K562 (cell line): Measurements from ENCODE around the gene DNAJC1. TPM values are rescaled to one million over a fixed set of nuclear protein-coding genes. Genes with fewer than 3 reads are reported as not detected.

Source experiments
- ATAC-seq: fragments of 200-7000 bp; cut with Tn5 transposase; 3 replicates; pipeline ENCODE4 v1.9.1; 2020; ENCODE audit warnings: moderate library complexity
- BruUV-seq: library from RNA; stranded (reverse); fragments of 400-500 nt; replicated peaks from 2 replicates; lab custom pipeline; 2021; lab: Mats Ljungman, UMichigan
- CTCF ChIA-PET: fragments of 300-600 bp; formaldehyde crosslinking; extraction: SDS; loops from one replicate; lab custom pipeline; 2021; ENCODE audit warnings: low intra/inter-chr PET ratio; lab: Yijun Ruan, JAX
- POLR2A ChIA-PET: fragments of 300-600, 350-650 bp; sonication (Branson Sonifier 250); formaldehyde crosslinking; extraction: SDS; loops from one replicate; lab custom pipeline; 2021; ENCODE audit warnings: antibody characterized with exemption, inconsistent platforms; lab: Yijun Ruan, JAX
- DNase-seq, 4 experiments: peaks; one replicate each; pipeline versions ENCODE4 v3.0.0 to v3.0.0-alpha.2; 2011 to 2018; ENCODE audit warnings: low spot score in 3 of 4, mixed read lengths in 3 of 4; ENCODE audit errors: extremely low read depth in 1 of 4
- FAIRE-seq: peaks from 2 replicates; lab custom pipeline; 2011; peaks lifted over from hg19 to GRCh38; lab: Jason Lieb, UNC
- H2AFZ ChIP-seq: 2 replicates; pipeline ENCODE4 v1.6.0; 2011; ENCODE audit warnings: low read depth, low read length, control low read depth, inconsistent platforms
- H3K27ac ChIP-seq: fragments of 200-600 bp; 3 replicates; pipeline ENCODE4 v1.8.0; 2011; ENCODE audit warnings: low read depth, mild to moderate bottlenecking, control low read depth, inconsistent platforms, low read length, moderate library complexity, mixed read lengths; ENCODE audit errors: extremely low read depth
- H3K27me3 ChIP-seq, 2 experiments: fragments of 300-600 bp in 1 of 2; 2 replicates in 1 of 2; 3 replicates in 1 of 2; pipeline versions ENCODE4 v1.6.0 to v1.8.0; 2011; ENCODE audit warnings: inconsistent platforms in 2 of 2, low read length in 2 of 2, mild to moderate bottlenecking in 1 of 2, mixed read lengths in 1 of 2, moderate library complexity in 1 of 2; ENCODE audit not compliant: control insufficient read depth in 2 of 2, insufficient read depth in 2 of 2
- H3K36me3 ChIP-seq: fragments of 300-600 bp; 3 replicates; pipeline ENCODE4 v1.8.0; 2011; ENCODE audit warnings: mild to moderate bottlenecking, low read length, inconsistent platforms; ENCODE audit not compliant: control insufficient read depth, insufficient read depth
- H3K4me1 ChIP-seq, 2 experiments: fragments of 200-600 bp in 1 of 2; replicated peaks in 1 of 2; 2 replicates in 1 of 2; 3 replicates in 1 of 2; pipeline versions ENCODE4 v1.5.1 to v1.8.0; 2011; ENCODE audit warnings: inconsistent platforms in 2 of 2, low read length in 2 of 2, mild to moderate bottlenecking in 1 of 2, mixed read lengths in 1 of 2, moderate library complexity in 1 of 2; ENCODE audit not compliant: control insufficient read depth in 2 of 2, insufficient read depth in 2 of 2
- H3K4me2 ChIP-seq: 2 replicates; pipeline ENCODE4 v1.6.1; 2011; ENCODE audit warnings: low read length, control low read depth, inconsistent platforms, mixed read lengths; ENCODE audit not compliant: insufficient read depth
- H3K4me3 ChIP-seq: fragments of 200-600 bp; sonication (generic), shearing (Covaris generic); 2 replicates; pipeline ENCODE4 v1.5.1; 2016; ENCODE audit warnings: control low read depth, inconsistent platforms
- H3K79me2 ChIP-seq: fragments of 200-600 bp; 3 replicates; pipeline ENCODE4 v1.8.0; 2011; ENCODE audit warnings: low read length, inconsistent platforms; ENCODE audit not compliant: control insufficient read depth, insufficient read depth
- H3K9ac ChIP-seq, 2 experiments: 2 replicates each; pipeline versions ENCODE4 v1.6.0 to v1.6.1; 2011; ENCODE audit warnings: low read depth in 2 of 2, low read length in 2 of 2, control low read depth in 1 of 2, inconsistent platforms in 1 of 2, mild to moderate bottlenecking in 1 of 2, mixed read lengths in 1 of 2; ENCODE audit not compliant: insufficient read depth in 1 of 2
- H3K9me1 ChIP-seq: one replicate; pipeline ENCODE4 v1.6.0; 2011; ENCODE audit warnings: inconsistent platforms, mild to moderate bottlenecking, low read length, moderate library complexity; ENCODE audit not compliant: control insufficient read depth, insufficient read depth
- H3K9me3 ChIP-seq: replicated peaks from 2 replicates; pipeline ENCODE4 v1.5.1; 2011; ENCODE audit warnings: low read depth, low read length, inconsistent platforms; ENCODE audit not compliant: control insufficient read depth, insufficient read depth
- H4K20me1 ChIP-seq: replicated peaks from 2 replicates; pipeline ENCODE4 v1.6.1; 2011; ENCODE audit warnings: low read length, inconsistent platforms, mixed read lengths; ENCODE audit not compliant: control insufficient read depth, insufficient read depth
- ATF1 ChIP-seq, 2 experiments: fragments of 450-650 bp in 1 of 2; IDR thresholded peaks; 2 replicates each; pipeline ENCODE4 v1.6.1; 2016; ENCODE audit warnings: missing compliant biosample characterization in 1 of 2, missing genetic modification characterization in 1 of 2
- C11orf30 ChIP-seq: fragments of 450-650 bp; IDR thresholded peaks from 2 replicates; pipeline ENCODE4 v1.6.1; 2016; ENCODE audit warnings: low read depth, mild to moderate bottlenecking
- CBX3 ChIP-seq, 2 experiments: IDR thresholded peaks; 1 replicate in 1 of 2; 2 replicates in 1 of 2; pipeline ENCODE4 v1.6.1; 2012; ENCODE audit warnings: inconsistent platforms in 2 of 2, low read length in 2 of 2, borderline replicate concordance in 1 of 2, control low read depth in 1 of 2
- CREB1 ChIP-seq, 2 experiments: sonication (generic) in 1 of 2; formaldehyde crosslinking in 1 of 2; IDR thresholded peaks; 2 replicates each; pipeline versions ENCODE4 v1.6.1 to v1.8.0; 2012 to 2022; ENCODE audit warnings: inconsistent platforms in 1 of 2, mild to moderate bottlenecking in 1 of 2, missing genetic modification reagents in 1 of 2, moderate library complexity in 1 of 2
- CTCF ChIP-seq, 3 experiments: IDR thresholded peaks in 2 of 3; conservative IDR thresholded peaks in 1 of 3; 2 replicates each; pipeline ENCODE4 v1.5.1; 2011 to 2012; ENCODE audit warnings: low read length in 3 of 3, mild to moderate bottlenecking in 3 of 3, control low read depth in 2 of 3, improper control_type of control experiment in 1 of 3, inconsistent platforms in 1 of 3, low read depth in 1 of 3, mixed read lengths in 1 of 3, moderate library complexity in 1 of 3; ENCODE audit not compliant: insufficient read depth in 2 of 3
- JUND ChIP-seq, 2 experiments: IDR thresholded peaks; 2 replicates in 1 of 2; 3 replicates in 1 of 2; pipeline ENCODE4 v1.6.1; 2011; ENCODE audit warnings: borderline replicate concordance in 2 of 2, low read depth in 2 of 2, low read length in 2 of 2, improper control_type of control experiment in 1 of 2, missing biosample characterization in 1 of 2, missing genetic modification characterization in 1 of 2, missing genetic modification reagents in 1 of 2
- LCOR ChIP-seq: sonication (generic); formaldehyde crosslinking; IDR thresholded peaks from 2 replicates; pipeline ENCODE4 v1.8.0; 2022; ENCODE audit warnings: mild to moderate bottlenecking, missing genetic modification reagents
- RAD21 ChIP-seq, 2 experiments: fragments of 250-450 bp in 1 of 2; fragments of 450-650 bp in 1 of 2; sonication (Bioruptor Pico) in 1 of 2; formaldehyde crosslinking in 1 of 2; IDR thresholded peaks in 1 of 2; conservative IDR thresholded peaks in 1 of 2; 2 replicates each; pipeline versions ENCODE4 v1.4.0 to v1.8.0; 2020 to 2022; ENCODE audit warnings: mild to moderate bottlenecking in 2 of 2, moderate library complexity in 1 of 2
- SMAD4 ChIP-seq: fragments of 250-450 bp; sonication (Bioruptor Pico); conservative IDR thresholded peaks from 2 replicates; pipeline ENCODE4 v1.8.0; 2021; ENCODE audit warnings: inconsistent platforms, mild to moderate bottlenecking, moderate library complexity
- SMC3 ChIP-seq: conservative IDR thresholded peaks from 2 replicates; pipeline ENCODE4 v1.6.1; 2011; ENCODE audit warnings: low read depth, low read length, improper control_type of control experiment; ENCODE audit not compliant: insufficient read depth
- TEAD1 ChIP-seq, 2 experiments: fragments of 450-650 bp in 1 of 2; sonication (generic) in 1 of 2; formaldehyde crosslinking; IDR thresholded peaks; 2 replicates each; pipeline versions ENCODE4 v1.4.0 to v1.8.0; 2020 to 2022; ENCODE audit warnings: mild to moderate bottlenecking in 2 of 2, missing genetic modification reagents in 1 of 2
- TEAD2 ChIP-seq: fragments of 450-650 bp; IDR thresholded peaks from 2 replicates; pipeline ENCODE4 v1.6.1; 2016; ENCODE audit warnings: missing genetic modification characterization, control low read depth, missing compliant biosample characterization
- TEAD4 ChIP-seq, 2 experiments: sonication (generic) in 1 of 2; formaldehyde crosslinking in 1 of 2; IDR thresholded peaks; 2 replicates each; pipeline versions ENCODE4 v1.6.1 to v1.8.0; 2012 to 2022; ENCODE audit warnings: borderline replicate concordance in 1 of 2, inconsistent platforms in 1 of 2, low read length in 1 of 2, mild to moderate bottlenecking in 1 of 2, missing genetic modification reagents in 1 of 2
- ZNF3 ChIP-seq: fragments of 250-450 bp; sonication (Bioruptor Pico); IDR thresholded peaks from 2 replicates; pipeline ENCODE4 v1.5.0; 2021; ENCODE audit warnings: mild to moderate bottlenecking, moderate library complexity
- WGBS: fragments of 100-300 bp; shearing (Covaris generic); methylation state at CpG from one replicate; pipeline ENCODE4 v1.1.6; 2016; ENCODE audit warnings: low coverage, mixed read lengths; ENCODE audit not compliant: insufficient coverage; ENCODE audit errors: missing lambda C conversion rate; 5-methylcytosine and 5-hydroxymethylcytosine counted together
- in situ Hi-C: fragments of 300-500 bp; cut with MboI; formaldehyde crosslinking; loops from 4 replicates; pipeline ENCODE4 v1.15.0; 2018; ENCODE audit warnings: inconsistent platforms, mixed read lengths
- intact Hi-C: fragments of 100-400 bp; cut with micrococcal nuclease; formaldehyde crosslinking; loops from 2 replicates; pipeline ENCODE4 v1.14.2; 2022
- polyA plus RNA-seq, 8 experiments: library from polyadenylated mRNA; depleted of rRNA in 4 of 8; stranded (reverse) in 5 of 8; unstranded in 3 of 8; fragments of >200 nt; fragmentation: Nextera tagmentation in 2 of 8; fragmentation: Illumina TruSeq in 1 of 8; extraction: Ambion mirVana in 2 of 8; extraction: Trizol in 1 of 8; gene quantifications; 2 replicates each; pipeline versions ENCODE4 v1.2.1 to v1.2.3, GENCODE V29; 2011 to 2014; ENCODE audit warnings: inconsistent platforms in 1 of 8, missing spikeins in 1 of 8
- total RNA-seq, 7 experiments: library from RNA; depleted of rRNA in 6 of 7; stranded (reverse); fragments of >200 nt in 6 of 7; fragmentation: Illumina TruSeq in 2 of 7; extraction: Trizol in 2 of 7; gene quantifications; 2 replicates each; pipeline versions ENCODE4 v1.2.1 to v1.2.3, GENCODE V29; 2011 to 2021; ENCODE audit warnings: low replicate concordance in 1 of 7
- TF ChIP-seq, protein P1 (sequence below), 2 experiments: fragments of 450-650 bp in 1 of 2; sonication (generic) in 1 of 2; formaldehyde crosslinking in 1 of 2; IDR thresholded peaks in 1 of 2; conservative IDR thresholded peaks in 1 of 2; 2 replicates each; pipeline versions ENCODE4 v1.6.1 to v1.8.1; 2016 to 2023; ENCODE audit warnings: mild to moderate bottlenecking in 2 of 2, moderate library complexity in 2 of 2, inconsistent platforms in 1 of 2, missing genetic modification reagents in 1 of 2

The DNAJC1 gene
- total and polyA plus RNA-seq, 9 of the 15 experiments (the other 6 are each of a cell fraction or from before 2014, with no cell fraction given), result 5.4 to 77.6 (median 40.3) TPM

GRCh38 chr10:21810582-21811244, 192.8 kb downstream of the DNAJC1 start:
- H3K27me3 ChIP-seq, result no peaks in the 10 kb centered on the region
- ChIA-PET POLR2A (interaction anchor here (0.6 kb wide), 3 partner anchors 52 to 570 kb away, joined by 3 to 4 read pairs (median 3); no protein-coding TSS in a partner anchor), CTCF (no interaction called here)
- BruUV-seq, result no TSS peak
- FAIRE-seq (no peak), ATAC-seq (peak; percentile 40), DNase-seq (peak in 3 of 4 experiments; percentile 28 to 47 (median 36))
- intact Hi-C loops (no loop called here), in situ Hi-C loops (no loop called here)
- peak overlapping the region in 1 of 2 experiments; percentile 32; a peak in 2 of 4 replicates for H3K9ac ChIP-seq
- no peak overlapping the region for H3K4me3 ChIP-seq
- WGBS, result 25% methylated on average over 7 of the region's 7 CpGs
- H3K79me2 ChIP-seq, result peaks cover 18% of the 10 kb centered on the region
- H2AFZ ChIP-seq, result peak overlapping the region; percentile 37
- no peaks in the 10 kb centered on the region for H3K9me3 ChIP-seq
- peak overlapping the region; percentile 73 for H3K27ac ChIP-seq
- H3K4me1 ChIP-seq, result peaks cover 0 to 40% of the 10 kb centered on the region in 2 experiments; a peak in 4 of 5 replicates
- peaks cover under 1% of the 10 kb centered on the region; the same call in 1 of the 3 replicates for H3K36me3 ChIP-seq
- H3K9me1 ChIP-seq, result no peaks in the 10 kb centered on the region
- peak overlapping the region; percentile 63 for H3K4me2 ChIP-seq
- H4K20me1 ChIP-seq, result no peaks in the 10 kb centered on the region
- TF ChIP-seq ATF1 (CRISPR knock-in tag; IDR thresholded peaks at IDR 0.05) (no peak), ATF1 (tag; IDR thresholded peaks at IDR 0.05) (peak; percentile 46), TEAD1 (CRISPR knock-in tag; IDR thresholded peaks at IDR 0.05) (peak in 1 of 2 experiments; percentile 42; a peak in 1 of 4 replicates), RAD21 (CRISPR knock-in tag; conservative IDR thresholded peaks at IDR 0.05 in 1 of 2, IDR thresholded peaks at IDR 0.05 in 1 of 2) (peak in 1 of 2 experiments; percentile 24; a peak in 1 of 4 replicates), SMC3 (0 out of 2 replicates have a peak, but pooled peaks have one; percentile 5), C11orf30 (no peak), SMAD4 (CRISPR knock-in tag) (no peak), TEAD4 (IDR thresholded peaks at IDR 0.05; ENCODE audit: low read length) (peak; percentile 58; the same call in 1 of the 2 replicates), TEAD4 (CRISPR knock-in tag; IDR thresholded peaks at IDR 0.05; ENCODE audit: borderline replicate concordance) (no peak), CREB1 (IDR thresholded peaks at IDR 0.05) (0 out of 2 replicates have a peak, but pooled peaks have one; percentile 41), CREB1 (CRISPR knock-in tag; IDR thresholded peaks at IDR 0.05) (no peak), TEAD2 (tag) (peak; percentile 56; the same call in 1 of the 2 replicates), ZNF3 (CRISPR knock-in tag) (no peak), CBX3 (IDR thresholded peaks at IDR 0.05; ENCODE audit: borderline replicate concordance in 1 of 2, low read length in 2 of 2) (peak in 1 of 2 experiments; percentile 38; a peak in 1 of 3 replicates), CTCF (IDR thresholded peaks at IDR 0.05 in 2 of 3, conservative IDR thresholded peaks at IDR 0.05 in 1 of 3; ENCODE audit: insufficient read depth in 2 of 3, low read depth in 1 of 3, low read length in 3 of 3) (peak in 2 of 3 experiments; percentile 35 to 36; a peak in 3 of 6 replicates), LCOR (CRISPR knock-in tag) (no peak), JUND (IDR thresholded peaks at IDR 0.05; ENCODE audit: borderline replicate concordance, low read depth, low read length) (no peak), JUND (tag; IDR thresholded peaks at IDR 0.05; ENCODE audit: borderline replicate concordance, low read depth, low read length) (peak; percentile 53; the same call in 1 of the 3 replicates)
- TF ChIP-seq, protein P1, sequence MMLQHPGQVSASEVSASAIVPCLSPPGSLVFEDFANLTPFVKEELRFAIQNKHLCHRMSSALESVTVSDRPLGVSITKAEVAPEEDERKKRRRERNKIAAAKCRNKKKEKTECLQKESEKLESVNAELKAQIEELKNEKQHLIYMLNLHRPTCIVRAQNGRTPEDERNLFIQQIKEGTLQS (IDR thresholded peaks at IDR 0.05), result peak; percentile 66
- TF ChIP-seq, protein P1 (CRISPR knock-in tag; conservative IDR thresholded peaks at IDR 0.05), result no peak
